ENCODE results near the gene KLF6. TPM values are rescaled to one million over a fixed set of nuclear protein-coding genes. Genes with fewer than 3 reads are reported as not detected.

Gene KLF6
- total RNA-seq, 1 donor from 2014 or later: 328 TPM

- Mint-ChIP-seq H3K27ac (ENCODE audit: unreplicated experiment) (no peak overlapping the region), H3K36me3 (ENCODE audit: low read depth, unreplicated experiment) (peaks cover 27% of the 10 kb centered on the region), H3K9me3 (ENCODE audit: unreplicated experiment) (no peaks in the 10 kb centered on the region), H3K4me1 (ENCODE audit: unreplicated experiment) (peaks cover 8% of the 10 kb centered on the region), H3K4me3 (ENCODE audit: unreplicated experiment) (no peak overlapping the region), H3K27me3 (ENCODE audit: unreplicated experiment) (peaks cover 3% of the 10 kb centered on the region)
- no peak for TF ChIP-seq CTCF (IDR thresholded peaks at IDR 0.05; ENCODE audit: unreplicated experiment)
- no peak for DNase-seq (ENCODE audit: low spot score)
These were observed 12.4 kb downstream of the KLF6 start for GRCh38 chr10:3772361-3773171.

- H3K9me3 Mint-ChIP-seq (ENCODE audit: unreplicated experiment): no peaks in the 10 kb centered on the region
- DNase-seq (ENCODE audit: low spot score): no peak
- peaks cover 3% of the 10 kb centered on the region for H3K27me3 Mint-ChIP-seq (ENCODE audit: unreplicated experiment)
- no peak for TF ChIP-seq CTCF (IDR thresholded peaks at IDR 0.05; ENCODE audit: unreplicated experiment)
- H3K27ac Mint-ChIP-seq (ENCODE audit: unreplicated experiment): no peak overlapping the region
- peaks cover 6% of the 10 kb centered on the region for H3K4me1 Mint-ChIP-seq (ENCODE audit: unreplicated experiment)
- no peak overlapping the region for H3K4me3 Mint-ChIP-seq (ENCODE audit: unreplicated experiment)
- H3K36me3 Mint-ChIP-seq (ENCODE audit: low read depth, unreplicated experiment): peaks cover 10% of the 10 kb centered on the region
These were observed 14.3 kb downstream of the KLF6 start for GRCh38 chr10:3770611-3771110.

- Mint-ChIP-seq H3K4me3 (ENCODE audit: unreplicated experiment) (no peak overlapping the region), H3K27ac (ENCODE audit: unreplicated experiment) (no peak overlapping the region), H3K27me3 (ENCODE audit: unreplicated experiment) (no peaks in the 10 kb centered on the region), H3K36me3 (ENCODE audit: low read depth, unreplicated experiment) (peaks cover 3% of the 10 kb centered on the region), H3K4me1 (ENCODE audit: unreplicated experiment) (peaks cover 6% of the 10 kb centered on the region), H3K9me3 (ENCODE audit: unreplicated experiment) (no peaks in the 10 kb centered on the region)
- no peak for TF ChIP-seq CTCF (IDR thresholded peaks at IDR 0.05; ENCODE audit: unreplicated experiment)
- DNase-seq (ENCODE audit: low spot score): no peak
These were observed 15.5 kb downstream of the KLF6 start for GRCh38 chr10:3769556-3769955.

GRCh38 chr10:3766046-3766756 is 18.8 kb downstream of the KLF6 start:
- TF ChIP-seq CTCF (IDR thresholded peaks at IDR 0.05; ENCODE audit: unreplicated experiment): no peak
- H3K27ac Mint-ChIP-seq (ENCODE audit: unreplicated experiment): no peak overlapping the region
- no peaks in the 10 kb centered on the region for H3K9me3 Mint-ChIP-seq (ENCODE audit: unreplicated experiment)
- no peak overlapping the region for H3K4me3 Mint-ChIP-seq (ENCODE audit: unreplicated experiment)
- no peaks in the 10 kb centered on the region for H3K36me3 Mint-ChIP-seq (ENCODE audit: low read depth, unreplicated experiment)
- H3K4me1 Mint-ChIP-seq (ENCODE audit: unreplicated experiment): peaks cover 6% of the 10 kb centered on the region
- no peak for DNase-seq (ENCODE audit: low spot score)
- no peaks in the 10 kb centered on the region for H3K27me3 Mint-ChIP-seq (ENCODE audit: unreplicated experiment)

GRCh38 chr10:3765146-3765545 is 19.9 kb downstream of the KLF6 start:
- Mint-ChIP-seq H3K4me3 (ENCODE audit: unreplicated experiment) (no peak overlapping the region), H3K9me3 (ENCODE audit: unreplicated experiment) (no peaks in the 10 kb centered on the region), H3K27ac (ENCODE audit: unreplicated experiment) (no peak overlapping the region), H3K27me3 (ENCODE audit: unreplicated experiment) (no peaks in the 10 kb centered on the region), H3K36me3 (ENCODE audit: low read depth, unreplicated experiment) (no peaks in the 10 kb centered on the region), H3K4me1 (ENCODE audit: unreplicated experiment) (peaks cover 6% of the 10 kb centered on the region)
- no peak for TF ChIP-seq CTCF (IDR thresholded peaks at IDR 0.05; ENCODE audit: unreplicated experiment)
- no peak for DNase-seq (ENCODE audit: low spot score)

All from endothelial cell (in vitro differentiated cells).